ENCODE data around the gene YWHAE. TPM values are rescaled to one million over a fixed set of nuclear protein-coding genes. Genes with fewer than 3 reads are reported as not detected.

The YWHAE gene
- total and polyA plus RNA-seq, 7 donors: 641 to 927 (median 820) TPM

DNA sequence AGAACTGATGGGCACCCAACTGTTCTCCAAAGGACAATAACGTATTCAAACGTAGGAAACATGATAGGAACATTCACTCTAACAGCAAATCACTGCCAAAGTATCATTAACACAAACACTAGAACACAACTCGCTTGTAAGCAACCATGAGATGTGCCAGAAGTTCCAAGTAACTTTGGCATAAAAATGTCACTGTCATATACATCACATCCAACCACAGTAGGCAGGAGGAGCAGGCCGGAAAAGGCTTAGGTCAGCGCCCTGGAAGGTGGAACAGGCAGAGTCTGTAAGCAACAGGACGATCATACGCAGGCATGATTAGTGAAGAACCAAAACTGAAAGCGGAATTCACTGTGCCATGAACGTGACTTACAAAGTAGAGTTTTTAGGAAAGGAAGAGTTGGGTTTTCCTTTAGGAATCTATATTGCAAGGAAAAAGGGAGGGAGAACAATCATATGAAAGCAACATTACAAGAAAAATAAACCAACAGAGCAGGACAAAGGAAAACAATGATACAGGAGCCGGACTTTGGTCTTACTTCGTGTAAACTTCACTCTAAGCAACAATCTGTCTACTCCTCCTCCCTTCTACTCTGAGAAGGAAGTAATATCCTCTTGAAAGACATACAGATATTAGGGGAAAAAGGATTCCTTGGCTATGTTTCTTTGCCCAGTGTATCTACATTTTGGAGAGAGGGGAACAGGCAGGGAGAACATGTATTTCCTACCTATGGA, 52.3 kb downstream of the YWHAE start:
- H3K36me3 ChIP-seq (ENCODE audit: insufficient read depth in 1 of 2, low read depth in 1 of 2): peaks cover 0 to 81% of the 10 kb centered on the region in 2 donors
- DNase-seq (peak; percentile 41 to 67), ATAC-seq (peak; percentile 79 to 87 (median 83))
- TF ChIP-seq, protein P1, sequence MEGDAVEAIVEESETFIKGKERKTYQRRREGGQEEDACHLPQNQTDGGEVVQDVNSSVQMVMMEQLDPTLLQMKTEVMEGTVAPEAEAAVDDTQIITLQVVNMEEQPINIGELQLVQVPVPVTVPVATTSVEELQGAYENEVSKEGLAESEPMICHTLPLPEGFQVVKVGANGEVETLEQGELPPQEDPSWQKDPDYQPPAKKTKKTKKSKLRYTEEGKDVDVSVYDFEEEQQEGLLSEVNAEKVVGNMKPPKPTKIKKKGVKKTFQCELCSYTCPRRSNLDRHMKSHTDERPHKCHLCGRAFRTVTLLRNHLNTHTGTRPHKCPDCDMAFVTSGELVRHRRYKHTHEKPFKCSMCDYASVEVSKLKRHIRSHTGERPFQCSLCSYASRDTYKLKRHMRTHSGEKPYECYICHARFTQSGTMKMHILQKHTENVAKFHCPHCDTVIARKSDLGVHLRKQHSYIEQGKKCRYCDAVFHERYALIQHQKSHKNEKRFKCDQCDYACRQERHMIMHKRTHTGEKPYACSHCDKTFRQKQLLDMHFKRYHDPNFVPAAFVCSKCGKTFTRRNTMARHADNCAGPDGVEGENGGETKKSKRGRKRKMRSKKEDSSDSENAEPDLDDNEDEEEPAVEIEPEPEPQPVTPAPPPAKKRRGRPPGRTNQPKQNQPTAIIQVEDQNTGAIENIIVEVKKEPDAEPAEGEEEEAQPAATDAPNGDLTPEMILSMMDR (IDR thresholded peaks at IDR 0.05): no peak
- intact Hi-C loops (cut with DNase I): no loop called here
- peak overlapping the region; percentile 77 for H3K27ac ChIP-seq
- peak overlapping the region; percentile 42 for H3K4me3 ChIP-seq
- no peaks in the 10 kb centered on the region for H3K27me3 ChIP-seq (ENCODE audit: insufficient read depth in 3 of 3, low read length in 2 of 3)
- peaks cover 23% of the 10 kb centered on the region for H3K4me1 ChIP-seq
- no peaks in the 10 kb centered on the region for H3K9me3 ChIP-seq
- WGBS, 3 donors: 20 to 31% (median 22%) methylated on average over 11 of the region's 11 CpGs

DNA sequence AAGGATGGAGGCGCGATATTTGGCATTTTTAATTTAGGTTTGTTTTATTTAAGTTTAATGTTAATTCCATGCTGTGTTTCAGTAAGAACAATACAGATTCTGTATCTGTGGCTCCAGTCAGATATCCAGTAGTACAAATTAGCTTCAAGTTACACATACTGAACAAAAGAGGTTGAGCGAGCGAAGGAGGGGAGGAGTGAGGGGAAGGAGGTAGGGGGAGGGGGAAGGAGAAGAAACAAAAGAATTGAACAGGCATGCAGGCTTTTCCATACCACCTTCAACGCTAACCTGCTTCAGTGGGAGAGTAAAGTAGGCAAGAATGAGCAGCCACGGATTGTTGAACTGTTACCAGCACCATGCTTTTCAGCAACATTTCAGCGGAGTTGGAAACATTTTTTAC, 55.5 kb downstream of the YWHAE start:
- H3K4me3 ChIP-seq: no peak overlapping the region
- H3K4me1 ChIP-seq: peaks cover 23% of the 10 kb centered on the region
- H3K36me3 ChIP-seq (ENCODE audit: insufficient read depth in 1 of 2, low read depth in 1 of 2): peaks cover 0 to 53% of the 10 kb centered on the region in 2 donors
- no peak overlapping the region for H3K27ac ChIP-seq
- intact Hi-C loops (cut with DNase I): no loop called here
- DNase-seq (no peak), ATAC-seq (no peak)
- TF ChIP-seq, protein P1 (IDR thresholded peaks at IDR 0.05): no peak
- 84 to 93% (median 91%) methylated on average over 7 of the region's 7 CpGs for WGBS, 3 donors
- no peaks in the 10 kb centered on the region for H3K27me3 ChIP-seq (ENCODE audit: insufficient read depth in 3 of 3, low read length in 2 of 3)
- no peaks in the 10 kb centered on the region for H3K9me3 ChIP-seq

DNA sequence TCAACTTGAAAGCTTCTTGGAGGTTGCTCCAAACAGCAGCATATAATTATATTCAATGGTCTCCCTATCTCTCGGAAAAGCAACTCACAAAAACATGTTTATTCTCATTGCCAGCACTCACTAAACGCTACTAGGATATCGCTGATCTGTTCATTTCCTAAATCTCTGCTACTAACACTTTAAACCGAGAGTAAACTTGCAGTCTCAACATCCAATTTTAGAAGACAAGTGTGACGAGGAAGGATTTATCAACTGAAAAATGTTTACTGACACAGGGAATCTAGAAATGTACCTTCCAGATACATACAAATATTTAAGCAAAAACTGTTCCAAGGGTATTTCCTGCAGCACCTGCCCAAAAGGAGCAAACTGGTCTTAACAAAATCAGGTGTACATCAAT, 56.5 kb downstream of the YWHAE start:
- Histone ChIP-seq H3K4me3 (no peak overlapping the region), H3K36me3 (ENCODE audit: insufficient read depth in 1 of 2, low read depth in 1 of 2) (peaks cover 0 to 43% of the 10 kb centered on the region in 2 donors), H3K27ac (no peak overlapping the region), H3K9me3 (no peaks in the 10 kb centered on the region), H3K4me1 (peaks cover 21% of the 10 kb centered on the region), H3K27me3 (ENCODE audit: insufficient read depth in 3 of 3, low read length in 2 of 3) (no peaks in the 10 kb centered on the region)
- ATAC-seq (no peak), DNase-seq (no peak)
- intact Hi-C loops (cut with DNase I): no loop called here
- TF ChIP-seq, protein P1 (IDR thresholded peaks at IDR 0.05): no peak
- 86 to 92% (median 87%) methylated on average over 5 of the region's 5 CpGs for WGBS, 3 donors

DNA sequence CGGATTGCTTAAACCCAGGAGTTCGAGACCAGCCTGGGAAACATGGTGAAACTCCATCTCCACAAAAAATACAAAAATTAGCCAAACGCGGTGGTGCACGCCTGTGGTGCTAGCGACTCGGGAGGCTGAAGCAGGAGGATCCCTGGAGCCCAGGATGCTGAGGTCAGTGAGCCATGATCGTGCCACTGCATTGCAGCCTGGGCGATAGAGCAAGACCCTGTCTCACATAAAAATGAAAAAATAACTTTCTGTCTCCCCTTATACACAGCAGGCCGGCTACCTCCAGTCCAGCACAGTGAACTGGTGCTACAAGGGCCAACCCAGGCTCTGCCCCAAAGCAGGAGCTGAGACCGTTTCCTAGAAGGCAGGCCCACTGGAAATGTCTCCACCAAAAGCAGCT, 59.7 kb downstream of the YWHAE start:
- Histone ChIP-seq H3K36me3 (ENCODE audit: insufficient read depth in 1 of 2, low read depth in 1 of 2) (peaks cover 0 to 27% of the 10 kb centered on the region in 2 donors), H3K27me3 (ENCODE audit: insufficient read depth in 3 of 3, low read length in 2 of 3) (no peaks in the 10 kb centered on the region), H3K27ac (no peak overlapping the region), H3K4me3 (no peak overlapping the region), H3K4me1 (peaks cover under 1% of the 10 kb centered on the region), H3K9me3 (no peaks in the 10 kb centered on the region)
- DNase-seq: no peak
- intact Hi-C loops (cut with DNase I): no loop called here
- WGBS, 3 donors: 94 to 96% (median 94%) methylated on average over 11 of the region's 11 CpGs
- ATAC-seq: peak in 1 of 4 donors; percentile 16
- TF ChIP-seq, protein P1 (IDR thresholded peaks at IDR 0.05): no peak

All from psoas muscle (tissue), 8 donors.